ENCODE results near the gene CLCNKA.
A peak's percentile ranks its signal among the peaks of the same experiment; 100 is the strongest.
"Not testable (repeated sequence)": the region's sequence is repeated elsewhere in the genome, so short reads cannot be mapped to it uniquely, and the experiment has no call there.

The CLCNKA gene

DNA sequence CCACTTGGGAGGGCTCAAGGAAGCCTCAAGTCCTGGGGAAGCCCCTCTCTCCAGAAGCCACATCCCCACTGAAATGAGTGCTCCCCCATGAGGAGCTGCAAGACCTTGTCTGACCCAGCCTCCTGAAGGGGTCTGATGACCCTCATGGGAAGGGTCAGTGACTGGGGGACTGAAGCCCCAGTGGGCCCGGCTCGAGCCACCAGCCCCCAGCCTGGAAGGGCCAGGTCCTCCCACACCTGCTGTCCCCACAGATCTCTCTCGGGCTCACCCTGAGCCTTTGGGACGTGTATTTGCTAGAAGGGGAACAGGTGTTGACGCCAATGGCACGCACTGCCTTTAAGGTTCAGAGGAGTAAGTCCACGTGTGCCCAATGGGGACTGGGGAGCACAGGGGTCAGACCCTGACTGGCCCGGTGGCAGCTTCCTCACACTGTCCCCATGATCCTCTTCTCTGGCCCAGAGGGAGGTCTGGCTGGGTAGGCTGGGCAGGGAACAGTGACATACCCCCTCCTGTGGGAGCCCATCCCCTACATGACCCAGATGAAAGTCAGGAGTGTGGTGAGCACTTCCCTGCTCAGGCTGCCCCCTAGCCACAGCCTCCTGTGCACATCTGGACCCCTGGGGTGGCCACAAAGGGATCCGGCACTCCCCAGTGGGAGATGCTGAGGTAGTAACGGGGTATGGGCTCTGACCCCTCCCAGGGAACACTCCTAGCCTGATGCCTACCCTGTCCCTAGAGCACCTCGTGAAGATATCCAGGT lies 30.2 kb upstream of the CLCNKA start:
- Mint-ChIP-seq H3K27ac (ENCODE audit: low read depth) (no peak overlapping the region), H3K4me1 (no peaks in the 10 kb centered on the region), H3K4me3 (no peak overlapping the region), H3K27me3 (peaks cover 12% of the 10 kb centered on the region), H3K36me3 (ENCODE audit: insufficient read depth) (peaks cover 1% of the 10 kb centered on the region), H3K9me3 (no peaks in the 10 kb centered on the region)
- ATAC-seq (replicated peaks; ENCODE audit: extremely low read depth, poor library complexity, severe bottlenecking) (no peak), DNase-seq (ENCODE audit: low spot score in 2 of 2) (no peak)

GRCh38 chr1:15992187-15992553 lies 29.7 kb upstream of the CLCNKA start:
- H3K27ac Mint-ChIP-seq (ENCODE audit: low read depth) = no peak overlapping the region

GRCh38 chr1:15992582-15993500 lies 29.0 kb upstream of the CLCNKA start:
- Mint-ChIP-seq H3K36me3 (ENCODE audit: insufficient read depth) (peaks cover 1% of the 10 kb centered on the region), H3K27ac (ENCODE audit: low read depth) (no peak overlapping the region), H3K4me1 (no peaks in the 10 kb centered on the region), H3K9me3 (no peaks in the 10 kb centered on the region), H3K4me3 (no peak overlapping the region), H3K27me3 (peaks cover 12% of the 10 kb centered on the region)
- ATAC-seq (replicated peaks; ENCODE audit: extremely low read depth, poor library complexity, severe bottlenecking) (no peak), DNase-seq (ENCODE audit: low spot score in 2 of 2) (no peak)

More at GRCh38 chr1:15992187-15992553, 29.7 kb upstream of the CLCNKA start:
- peaks cover 1% of the 10 kb centered on the region for H3K36me3 Mint-ChIP-seq (ENCODE audit: insufficient read depth)
- no peak for DNase-seq (ENCODE audit: low spot score in 2 of 2)
- H3K4me3 Mint-ChIP-seq = no peak overlapping the region
- no peaks in the 10 kb centered on the region for H3K9me3 Mint-ChIP-seq
- H3K27me3 Mint-ChIP-seq = peaks cover 12% of the 10 kb centered on the region
- no peak for ATAC-seq (replicated peaks; ENCODE audit: extremely low read depth, poor library complexity, severe bottlenecking)
- no peaks in the 10 kb centered on the region for H3K4me1 Mint-ChIP-seq

DNA sequence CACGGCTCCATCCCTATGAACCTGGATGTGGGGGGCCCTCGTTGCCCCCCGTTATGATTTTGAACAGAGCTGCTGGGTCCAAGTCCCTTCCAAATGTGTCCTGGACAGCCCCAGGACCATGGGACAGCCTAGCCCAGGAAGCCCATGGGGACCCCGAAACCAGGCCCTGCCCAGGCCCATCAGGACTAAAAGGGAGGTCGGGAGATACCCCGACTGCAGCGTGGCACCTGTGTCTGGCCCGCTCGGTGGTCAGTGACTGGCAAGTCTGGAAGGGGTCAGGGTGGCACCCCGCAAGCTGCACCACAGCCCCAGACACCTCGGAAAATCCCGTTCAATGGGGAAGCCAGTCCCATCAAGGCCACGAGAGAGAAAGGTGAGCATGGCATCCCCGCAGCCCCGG lies 28.2 kb upstream of the CLCNKA start:
- no peaks in the 10 kb centered on the region for H3K4me1 Mint-ChIP-seq

GRCh38 chr1:15994081-15994480 lies 27.8 kb upstream of the CLCNKA start:
- Mint-ChIP-seq H3K27me3 (peaks cover 18% of the 10 kb centered on the region), H3K4me1 (no peaks in the 10 kb centered on the region), H3K36me3 (ENCODE audit: insufficient read depth) (peaks cover 1% of the 10 kb centered on the region), H3K4me3 (no peak overlapping the region), H3K9me3 (no peaks in the 10 kb centered on the region), H3K27ac (ENCODE audit: low read depth) (no peak overlapping the region)
- DNase-seq (ENCODE audit: low spot score in 2 of 2) = no peak
- no peak for ATAC-seq (replicated peaks; ENCODE audit: extremely low read depth, poor library complexity, severe bottlenecking)

More for the DNA sequence above, 28.2 kb upstream of the CLCNKA start:
- ATAC-seq (replicated peaks; ENCODE audit: extremely low read depth, poor library complexity, severe bottlenecking) (no peak), DNase-seq (ENCODE audit: low spot score in 2 of 2) (no peak)
- Mint-ChIP-seq H3K36me3 (ENCODE audit: insufficient read depth) (peaks cover 1% of the 10 kb centered on the region), H3K9me3 (no peaks in the 10 kb centered on the region), H3K4me3 (no peak overlapping the region), H3K27me3 (peaks cover 14% of the 10 kb centered on the region), H3K27ac (ENCODE audit: low read depth) (no peak overlapping the region)

DNA sequence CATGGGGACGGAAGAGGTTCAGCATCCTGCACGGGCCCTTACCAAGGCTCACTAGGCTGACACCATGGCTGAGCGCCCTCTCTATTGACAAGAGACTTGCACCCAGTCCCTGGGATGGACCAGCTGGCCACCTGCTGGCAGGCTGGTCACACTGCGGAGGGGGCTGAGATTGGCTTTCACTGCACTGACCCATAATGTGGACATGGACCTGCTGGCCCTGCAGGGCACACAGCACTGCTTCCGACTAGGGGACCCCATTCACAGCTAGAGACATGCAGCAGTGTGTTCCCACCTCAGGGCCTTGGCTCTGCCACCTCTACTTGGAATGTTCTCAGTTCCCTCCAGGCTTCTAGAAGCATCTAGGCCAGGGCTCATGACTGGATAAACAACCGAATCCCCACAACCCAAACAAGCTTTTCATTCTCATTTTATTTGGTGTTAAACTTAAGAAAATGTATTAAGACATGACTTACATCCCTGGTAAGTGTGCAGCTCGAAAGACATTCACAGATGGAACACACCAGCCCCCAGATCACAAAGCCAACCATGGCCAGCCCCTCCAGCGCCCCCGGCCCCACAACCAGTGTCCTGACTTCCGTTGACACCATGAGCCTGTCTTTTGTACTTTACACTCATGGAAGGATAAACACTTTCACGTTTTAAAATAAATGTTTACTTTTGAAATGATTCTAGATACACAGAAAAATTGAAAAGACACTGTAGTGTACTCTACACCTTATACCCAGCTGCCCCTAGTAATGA lies 27.1 kb upstream of the CLCNKA start:
- peaks cover 21% of the 10 kb centered on the region for H3K27me3 Mint-ChIP-seq
- no peak overlapping the region for H3K4me3 Mint-ChIP-seq
- H3K27ac Mint-ChIP-seq (ENCODE audit: low read depth) = no peak overlapping the region
- H3K4me1 Mint-ChIP-seq = no peaks in the 10 kb centered on the region
- ATAC-seq (replicated peaks; ENCODE audit: extremely low read depth, poor library complexity, severe bottlenecking) = no peak
- DNase-seq (ENCODE audit: low spot score in 2 of 2) = peak in 1 of 2 donors; percentile 33
- no peaks in the 10 kb centered on the region for H3K9me3 Mint-ChIP-seq
- peaks cover 1% of the 10 kb centered on the region for H3K36me3 Mint-ChIP-seq (ENCODE audit: insufficient read depth)

- peaks cover 1% of the 10 kb centered on the region for H3K36me3 Mint-ChIP-seq (ENCODE audit: insufficient read depth)
- H3K4me1 Mint-ChIP-seq = no peaks in the 10 kb centered on the region
- no peak overlapping the region for H3K27ac Mint-ChIP-seq (ENCODE audit: low read depth)
- H3K27me3 Mint-ChIP-seq = peaks cover 9% of the 10 kb centered on the region
- H3K9me3 Mint-ChIP-seq = no peaks in the 10 kb centered on the region
- DNase-seq (ENCODE audit: low spot score in 2 of 2) (no peak), ATAC-seq (replicated peaks; ENCODE audit: extremely low read depth, poor library complexity, severe bottlenecking) (no peak)
- H3K4me3 Mint-ChIP-seq = no peak overlapping the region
Observed at GRCh38 chr1:15997076-15997585, 24.7 kb upstream of the CLCNKA start.

- Mint-ChIP-seq H3K27ac (ENCODE audit: low read depth) (no peak overlapping the region), H3K4me3 (no peak overlapping the region), H3K36me3 (ENCODE audit: insufficient read depth) (peaks cover 1% of the 10 kb centered on the region), H3K4me1 (no peaks in the 10 kb centered on the region), H3K27me3 (peaks cover 9% of the 10 kb centered on the region), H3K9me3 (no peaks in the 10 kb centered on the region)
- ATAC-seq (replicated peaks; ENCODE audit: extremely low read depth, poor library complexity, severe bottlenecking) (no peak), DNase-seq (ENCODE audit: low spot score in 2 of 2) (no peak)
Observed at GRCh38 chr1:15997637-15998280, 24.1 kb upstream of the CLCNKA start.

- no peaks in the 10 kb centered on the region for H3K4me1 Mint-ChIP-seq
- H3K36me3 Mint-ChIP-seq (ENCODE audit: insufficient read depth) = no peaks in the 10 kb centered on the region
- H3K27ac Mint-ChIP-seq (ENCODE audit: low read depth) = peak overlapping the region; percentile 64
- peaks cover 9% of the 10 kb centered on the region for H3K27me3 Mint-ChIP-seq
- ATAC-seq (replicated peaks; ENCODE audit: extremely low read depth, poor library complexity, severe bottlenecking) (no peak), DNase-seq (ENCODE audit: low spot score in 2 of 2) (no peak)
- H3K9me3 Mint-ChIP-seq = no peaks in the 10 kb centered on the region
- H3K4me3 Mint-ChIP-seq = no peak overlapping the region
Observed at GRCh38 chr1:15998929-15999328, 22.9 kb upstream of the CLCNKA start.

GRCh38 chr1:16001274-16001673 lies 20.6 kb upstream of the CLCNKA start:
- not testable (repeated sequence) for DNase-seq (ENCODE audit: low spot score in 2 of 2); H3K36me3 Mint-ChIP-seq (ENCODE audit: insufficient read depth)

GRCh38 chr1:16005597-16005996 lies 16.2 kb upstream of the CLCNKA start:
- ATAC-seq (replicated peaks; ENCODE audit: extremely low read depth, poor library complexity, severe bottlenecking) = no peak
- H3K9me3 Mint-ChIP-seq = no peaks in the 10 kb centered on the region
- no peak for DNase-seq (ENCODE audit: low spot score in 2 of 2)
- H3K27ac Mint-ChIP-seq (ENCODE audit: low read depth) = no peak overlapping the region
- H3K4me3 Mint-ChIP-seq = no peak overlapping the region
- H3K4me1 Mint-ChIP-seq = no peaks in the 10 kb centered on the region
- H3K27me3 Mint-ChIP-seq = no peaks in the 10 kb centered on the region
- peaks cover 1% of the 10 kb centered on the region for H3K36me3 Mint-ChIP-seq (ENCODE audit: insufficient read depth)

More at GRCh38 chr1:16001274-16001673, 20.6 kb upstream of the CLCNKA start:
- H3K4me1 Mint-ChIP-seq; H3K27me3 Mint-ChIP-seq; H3K4me3 Mint-ChIP-seq; H3K27ac Mint-ChIP-seq (ENCODE audit: low read depth); ATAC-seq (replicated peaks; ENCODE audit: extremely low read depth, poor library complexity, severe bottlenecking); H3K9me3 Mint-ChIP-seq: not testable (repeated sequence)

DNA sequence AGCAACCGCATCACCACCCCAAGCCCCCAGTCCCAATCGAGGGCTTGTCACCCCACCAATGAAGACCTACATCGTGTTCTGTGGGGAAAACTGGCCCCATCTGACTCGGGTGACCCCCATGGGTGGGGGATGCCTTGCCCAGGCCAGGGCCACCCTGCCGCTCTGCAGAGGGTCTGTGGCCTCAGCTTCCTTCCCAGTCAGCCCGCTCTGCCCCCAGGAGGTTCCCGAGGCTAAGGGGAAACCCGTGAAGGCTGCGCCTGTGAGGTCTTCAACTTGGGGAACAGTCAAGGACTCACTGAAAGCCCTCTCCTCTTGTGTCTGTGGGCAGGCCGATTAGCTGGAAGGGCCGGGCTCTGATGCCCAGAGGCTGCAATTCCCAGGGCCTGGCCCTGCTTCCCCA lies 15.8 kb upstream of the CLCNKA start:
- H3K4me1 Mint-ChIP-seq = no peaks in the 10 kb centered on the region
- H3K4me3 Mint-ChIP-seq = no peak overlapping the region
- H3K9me3 Mint-ChIP-seq = no peaks in the 10 kb centered on the region
- ATAC-seq (replicated peaks; ENCODE audit: extremely low read depth, poor library complexity, severe bottlenecking) (no peak), DNase-seq (ENCODE audit: low spot score in 2 of 2) (no peak)
- H3K27ac Mint-ChIP-seq (ENCODE audit: low read depth) = no peak overlapping the region
- H3K27me3 Mint-ChIP-seq = no peaks in the 10 kb centered on the region
- H3K36me3 Mint-ChIP-seq (ENCODE audit: insufficient read depth) = peaks cover 1% of the 10 kb centered on the region

Data from central memory CD8-positive, alpha-beta T cell (primary cell).